Measurements from ENCODE around the gene PLA2G6. TPM values are rescaled to one million over a fixed set of nuclear protein-coding genes. Genes with fewer than 3 reads are reported as not detected.

PLA2G6 gene
- total RNA-seq, 1 experiment from 2014 or later: 24.1 TPM

DNA sequence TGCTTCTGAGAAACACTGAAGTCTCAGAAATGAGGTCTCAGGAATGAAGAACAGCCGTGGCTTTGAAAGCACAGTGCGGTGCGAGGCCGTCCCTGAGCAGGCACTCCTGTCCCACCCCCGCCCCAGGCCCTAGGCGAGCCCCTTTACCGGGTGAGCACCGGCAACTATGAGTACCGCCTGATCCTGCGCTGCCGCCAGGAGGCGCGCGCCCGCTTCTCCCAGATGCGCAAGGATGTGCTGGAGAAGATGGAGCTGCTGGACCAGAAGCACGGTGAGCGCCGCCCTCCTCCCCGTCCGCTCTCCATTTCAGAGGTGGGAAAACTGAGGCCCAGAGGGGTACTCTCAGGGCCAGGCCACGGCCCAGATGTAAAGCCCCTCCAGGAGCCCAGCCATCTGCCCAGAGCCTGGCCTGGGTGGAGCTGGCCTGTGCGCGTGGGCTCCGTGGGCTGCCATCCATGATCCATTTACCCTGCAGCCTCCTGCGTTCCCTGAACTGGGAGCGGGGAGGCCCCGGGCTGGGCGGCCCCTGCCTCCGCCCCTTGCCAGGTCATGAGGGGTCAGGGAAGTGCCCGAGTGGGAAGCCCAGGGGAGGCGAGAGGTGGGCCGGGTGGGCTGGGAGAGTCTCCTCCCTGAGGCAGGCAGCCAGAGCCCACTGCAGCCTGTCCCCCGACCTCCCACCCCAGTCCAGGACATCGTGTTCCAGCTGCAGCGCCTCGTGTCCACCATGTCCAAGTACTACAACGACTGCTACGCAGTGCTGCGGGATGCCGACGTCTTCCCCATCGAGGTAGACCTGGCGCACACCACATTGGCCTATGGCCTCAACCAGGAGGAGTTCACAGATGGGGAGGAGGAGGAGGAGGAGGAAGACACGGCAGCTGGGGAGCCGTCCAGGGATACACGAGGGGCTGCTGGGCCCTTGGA is 107.2 kb downstream of the PLA2G6 start:
- no peak overlapping the region for H4K91ac ChIP-seq (ENCODE audit: insufficient read length, low read depth, low read length)
- no peaks in the 10 kb centered on the region for H4K20me1 ChIP-seq (ENCODE audit: control insufficient read depth, insufficient read depth, insufficient read length)
- no peak overlapping the region for H2AFZ ChIP-seq (ENCODE audit: low read length)
- 0 out of 7 replicates have a peak overlapping the region, but pooled peaks of 1 of the 3 experiments have one; percentile 44 for H3K27ac Mint-ChIP-seq
- H3K79me2 ChIP-seq (ENCODE audit: insufficient read depth, low read length): no peaks in the 10 kb centered on the region
- no peak overlapping the region for H3T11ph ChIP-seq (ENCODE audit: low read length)
- no peaks in the 10 kb centered on the region for H3K79me1 ChIP-seq (ENCODE audit: insufficient read depth, low read depth, low read length, poor library complexity, severe bottlenecking)
- no peaks in the 10 kb centered on the region for H3K9me3 ChIP-seq (ENCODE audit: control insufficient read depth, low read depth, low read length)
- H3K4me1 Mint-ChIP-seq: peaks cover 0 to 10% of the 10 kb centered on the region in 2 experiments; a peak in 2 of 4 replicates
- no peaks in the 10 kb centered on the region for H3K27me3 ChIP-seq (ENCODE audit: insufficient read depth, low read length)
- no peak overlapping the region for H2AK5ac ChIP-seq (ENCODE audit: insufficient read length, low read length)
- H3K23ac ChIP-seq (ENCODE audit: insufficient read length, low read depth, low read length): no peak overlapping the region
- no peaks in the 10 kb centered on the region for H3K9me3 Mint-ChIP-seq
- no CpG with 5 or more reads among the region's 47 CpGs for WGBS (ENCODE audit: extremely low coverage, insufficient read length, low lambda C conversion rate)
- H3K18ac ChIP-seq (ENCODE audit: insufficient read length, low read depth, low read length): no peak overlapping the region
- TF ChIP-seq, protein P1, sequence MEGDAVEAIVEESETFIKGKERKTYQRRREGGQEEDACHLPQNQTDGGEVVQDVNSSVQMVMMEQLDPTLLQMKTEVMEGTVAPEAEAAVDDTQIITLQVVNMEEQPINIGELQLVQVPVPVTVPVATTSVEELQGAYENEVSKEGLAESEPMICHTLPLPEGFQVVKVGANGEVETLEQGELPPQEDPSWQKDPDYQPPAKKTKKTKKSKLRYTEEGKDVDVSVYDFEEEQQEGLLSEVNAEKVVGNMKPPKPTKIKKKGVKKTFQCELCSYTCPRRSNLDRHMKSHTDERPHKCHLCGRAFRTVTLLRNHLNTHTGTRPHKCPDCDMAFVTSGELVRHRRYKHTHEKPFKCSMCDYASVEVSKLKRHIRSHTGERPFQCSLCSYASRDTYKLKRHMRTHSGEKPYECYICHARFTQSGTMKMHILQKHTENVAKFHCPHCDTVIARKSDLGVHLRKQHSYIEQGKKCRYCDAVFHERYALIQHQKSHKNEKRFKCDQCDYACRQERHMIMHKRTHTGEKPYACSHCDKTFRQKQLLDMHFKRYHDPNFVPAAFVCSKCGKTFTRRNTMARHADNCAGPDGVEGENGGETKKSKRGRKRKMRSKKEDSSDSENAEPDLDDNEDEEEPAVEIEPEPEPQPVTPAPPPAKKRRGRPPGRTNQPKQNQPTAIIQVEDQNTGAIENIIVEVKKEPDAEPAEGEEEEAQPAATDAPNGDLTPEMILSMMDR (conservative IDR thresholded peaks at IDR 0.05): peak; percentile 59
- H3K56ac ChIP-seq (ENCODE audit: insufficient read length, low read depth, low read length): no peak overlapping the region
- no peak overlapping the region for H3K14ac ChIP-seq (ENCODE audit: insufficient read depth, low read length)
- H3K4me2 ChIP-seq (ENCODE audit: insufficient read depth, insufficient read length, low read length): no peak overlapping the region
- H2BK12ac ChIP-seq (ENCODE audit: insufficient read length, low read depth, low read length): no peak overlapping the region
- no peak overlapping the region for H4K5ac ChIP-seq (ENCODE audit: insufficient read length, low read depth, low read length)
- H3K4me1 ChIP-seq (ENCODE audit: insufficient read depth, low read length): no peaks in the 10 kb centered on the region
- H2BK5ac ChIP-seq (ENCODE audit: insufficient read length, low read length): no peak overlapping the region
- H3K27me3 Mint-ChIP-seq (ENCODE audit: low read depth): peaks cover 2% of the 10 kb centered on the region
- no peak overlapping the region for H4K8ac ChIP-seq (replicated peaks; ENCODE audit: insufficient read length, low read depth, low read length)
- H3K36me3 Mint-ChIP-seq (ENCODE audit: insufficient read depth in 1 of 3, low read depth in 3 of 3): peaks cover 6 to 51% (median 30%) of the 10 kb centered on the region in 3 experiments; a peak in 6 of 7 replicates
- H3K27ac ChIP-seq (ENCODE audit: insufficient read length, low read depth, low read length): no peak overlapping the region
- H3K4me3 Mint-ChIP-seq: no peak overlapping the region
- H2BK20ac ChIP-seq (ENCODE audit: low read depth, low read length, poor library complexity, severe bottlenecking): no peak overlapping the region
- no peaks in the 10 kb centered on the region for H3K23me2 ChIP-seq (ENCODE audit: insufficient read length, low read depth, low read length, poor library complexity, severe bottlenecking)
- no peak overlapping the region for H3K9ac ChIP-seq (ENCODE audit: extremely low read depth, insufficient read length, low read length)
- H3K4ac ChIP-seq (ENCODE audit: low read depth, low read length): no peak overlapping the region
- no peak overlapping the region for H2BK120ac ChIP-seq (ENCODE audit: low read depth, low read length, poor library complexity, severe bottlenecking)
- no peak overlapping the region for H2BK15ac ChIP-seq (ENCODE audit: low read depth, low read length)
- peak; percentile 89 for DNase-seq

Measured in H9 (cell line).